ENCODE measurements around the gene RAET1G. TPM values are rescaled to one million over a fixed set of nuclear protein-coding genes. Genes with fewer than 3 reads are reported as not detected.

RAET1G gene
- total and polyA plus RNA-seq, 9 of the 15 experiments (the other 6 are each of a cell fraction or from before 2014, with no cell fraction given): 0.11 TPM; not detected in 8

DNA sequence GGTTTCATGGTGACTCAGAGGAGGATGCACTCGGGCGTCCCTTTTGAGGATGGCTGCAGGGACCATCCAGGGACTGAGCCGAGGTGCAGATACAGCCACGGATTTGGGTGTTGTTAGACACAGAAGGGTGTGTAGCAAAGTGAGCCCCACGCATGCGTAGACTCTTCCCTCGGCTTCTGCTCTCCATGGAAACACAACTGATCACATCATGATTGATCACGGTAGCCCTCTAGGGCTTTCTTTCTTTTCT lies 40.2 kb upstream of the RAET1G start (continued):
- TF ChIP-seq ZNF316 (IDR thresholded peaks at IDR 0.05): no peak
- TF ChIP-seq, protein P1, sequence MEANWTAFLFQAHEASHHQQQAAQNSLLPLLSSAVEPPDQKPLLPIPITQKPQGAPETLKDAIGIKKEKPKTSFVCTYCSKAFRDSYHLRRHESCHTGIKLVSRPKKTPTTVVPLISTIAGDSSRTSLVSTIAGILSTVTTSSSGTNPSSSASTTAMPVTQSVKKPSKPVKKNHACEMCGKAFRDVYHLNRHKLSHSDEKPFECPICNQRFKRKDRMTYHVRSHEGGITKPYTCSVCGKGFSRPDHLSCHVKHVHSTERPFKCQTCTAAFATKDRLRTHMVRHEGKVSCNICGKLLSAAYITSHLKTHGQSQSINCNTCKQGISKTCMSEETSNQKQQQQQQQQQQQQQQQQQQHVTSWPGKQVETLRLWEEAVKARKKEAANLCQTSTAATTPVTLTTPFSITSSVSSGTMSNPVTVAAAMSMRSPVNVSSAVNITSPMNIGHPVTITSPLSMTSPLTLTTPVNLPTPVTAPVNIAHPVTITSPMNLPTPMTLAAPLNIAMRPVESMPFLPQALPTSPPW (CRISPR knock-in tag; IDR thresholded peaks at IDR 0.05): no peak
- no peak for TF ChIP-seq CAMTA2 (CRISPR knock-in tag; conservative IDR thresholded peaks at IDR 0.05)
- 0 out of 2 replicates have a peak, but pooled peaks have one; percentile 22 for TF ChIP-seq DPF2 (IDR thresholded peaks at IDR 0.05)
- no peak for TF ChIP-seq KHSRP (IDR thresholded peaks at IDR 0.05)
- TF ChIP-seq RNF2 (IDR thresholded peaks at IDR 0.05): no peak
- no peak for TF ChIP-seq NR2F6 (CRISPR knock-in tag; IDR thresholded peaks at IDR 0.05)
- TF ChIP-seq ZNF232 (CRISPR knock-in tag; IDR thresholded peaks at IDR 0.05): no peak
- no peak for TF ChIP-seq TAF9B (IDR thresholded peaks at IDR 0.05; ENCODE audit: partially characterized antibody)
- TF ChIP-seq HDAC3 (IDR thresholded peaks at IDR 0.05; ENCODE audit: borderline replicate concordance, partially characterized antibody): no peak
- TF ChIP-seq PHF8 (IDR thresholded peaks at IDR 0.05; ENCODE audit: borderline replicate concordance, low read length): no peak
- TF ChIP-seq MEF2A (IDR thresholded peaks at IDR 0.05; ENCODE audit: control insufficient read depth, low read depth, low read length): no peak
- no peak for TF ChIP-seq FOXK2 (conservative IDR thresholded peaks at IDR 0.05 in 1 of 2, IDR thresholded peaks at IDR 0.05 in 1 of 2; ENCODE audit: low read depth in 2 of 2)
- no peak for TF ChIP-seq SLC30A9 (CRISPR knock-in tag; IDR thresholded peaks at IDR 0.05)
- TF ChIP-seq, protein P2, sequence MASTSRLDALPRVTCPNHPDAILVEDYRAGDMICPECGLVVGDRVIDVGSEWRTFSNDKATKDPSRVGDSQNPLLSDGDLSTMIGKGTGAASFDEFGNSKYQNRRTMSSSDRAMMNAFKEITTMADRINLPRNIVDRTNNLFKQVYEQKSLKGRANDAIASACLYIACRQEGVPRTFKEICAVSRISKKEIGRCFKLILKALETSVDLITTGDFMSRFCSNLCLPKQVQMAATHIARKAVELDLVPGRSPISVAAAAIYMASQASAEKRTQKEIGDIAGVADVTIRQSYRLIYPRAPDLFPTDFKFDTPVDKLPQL (IDR thresholded peaks at IDR 0.05; ENCODE audit: extremely low read depth, insufficient read length): no peak
- TF ChIP-seq, protein P3, sequence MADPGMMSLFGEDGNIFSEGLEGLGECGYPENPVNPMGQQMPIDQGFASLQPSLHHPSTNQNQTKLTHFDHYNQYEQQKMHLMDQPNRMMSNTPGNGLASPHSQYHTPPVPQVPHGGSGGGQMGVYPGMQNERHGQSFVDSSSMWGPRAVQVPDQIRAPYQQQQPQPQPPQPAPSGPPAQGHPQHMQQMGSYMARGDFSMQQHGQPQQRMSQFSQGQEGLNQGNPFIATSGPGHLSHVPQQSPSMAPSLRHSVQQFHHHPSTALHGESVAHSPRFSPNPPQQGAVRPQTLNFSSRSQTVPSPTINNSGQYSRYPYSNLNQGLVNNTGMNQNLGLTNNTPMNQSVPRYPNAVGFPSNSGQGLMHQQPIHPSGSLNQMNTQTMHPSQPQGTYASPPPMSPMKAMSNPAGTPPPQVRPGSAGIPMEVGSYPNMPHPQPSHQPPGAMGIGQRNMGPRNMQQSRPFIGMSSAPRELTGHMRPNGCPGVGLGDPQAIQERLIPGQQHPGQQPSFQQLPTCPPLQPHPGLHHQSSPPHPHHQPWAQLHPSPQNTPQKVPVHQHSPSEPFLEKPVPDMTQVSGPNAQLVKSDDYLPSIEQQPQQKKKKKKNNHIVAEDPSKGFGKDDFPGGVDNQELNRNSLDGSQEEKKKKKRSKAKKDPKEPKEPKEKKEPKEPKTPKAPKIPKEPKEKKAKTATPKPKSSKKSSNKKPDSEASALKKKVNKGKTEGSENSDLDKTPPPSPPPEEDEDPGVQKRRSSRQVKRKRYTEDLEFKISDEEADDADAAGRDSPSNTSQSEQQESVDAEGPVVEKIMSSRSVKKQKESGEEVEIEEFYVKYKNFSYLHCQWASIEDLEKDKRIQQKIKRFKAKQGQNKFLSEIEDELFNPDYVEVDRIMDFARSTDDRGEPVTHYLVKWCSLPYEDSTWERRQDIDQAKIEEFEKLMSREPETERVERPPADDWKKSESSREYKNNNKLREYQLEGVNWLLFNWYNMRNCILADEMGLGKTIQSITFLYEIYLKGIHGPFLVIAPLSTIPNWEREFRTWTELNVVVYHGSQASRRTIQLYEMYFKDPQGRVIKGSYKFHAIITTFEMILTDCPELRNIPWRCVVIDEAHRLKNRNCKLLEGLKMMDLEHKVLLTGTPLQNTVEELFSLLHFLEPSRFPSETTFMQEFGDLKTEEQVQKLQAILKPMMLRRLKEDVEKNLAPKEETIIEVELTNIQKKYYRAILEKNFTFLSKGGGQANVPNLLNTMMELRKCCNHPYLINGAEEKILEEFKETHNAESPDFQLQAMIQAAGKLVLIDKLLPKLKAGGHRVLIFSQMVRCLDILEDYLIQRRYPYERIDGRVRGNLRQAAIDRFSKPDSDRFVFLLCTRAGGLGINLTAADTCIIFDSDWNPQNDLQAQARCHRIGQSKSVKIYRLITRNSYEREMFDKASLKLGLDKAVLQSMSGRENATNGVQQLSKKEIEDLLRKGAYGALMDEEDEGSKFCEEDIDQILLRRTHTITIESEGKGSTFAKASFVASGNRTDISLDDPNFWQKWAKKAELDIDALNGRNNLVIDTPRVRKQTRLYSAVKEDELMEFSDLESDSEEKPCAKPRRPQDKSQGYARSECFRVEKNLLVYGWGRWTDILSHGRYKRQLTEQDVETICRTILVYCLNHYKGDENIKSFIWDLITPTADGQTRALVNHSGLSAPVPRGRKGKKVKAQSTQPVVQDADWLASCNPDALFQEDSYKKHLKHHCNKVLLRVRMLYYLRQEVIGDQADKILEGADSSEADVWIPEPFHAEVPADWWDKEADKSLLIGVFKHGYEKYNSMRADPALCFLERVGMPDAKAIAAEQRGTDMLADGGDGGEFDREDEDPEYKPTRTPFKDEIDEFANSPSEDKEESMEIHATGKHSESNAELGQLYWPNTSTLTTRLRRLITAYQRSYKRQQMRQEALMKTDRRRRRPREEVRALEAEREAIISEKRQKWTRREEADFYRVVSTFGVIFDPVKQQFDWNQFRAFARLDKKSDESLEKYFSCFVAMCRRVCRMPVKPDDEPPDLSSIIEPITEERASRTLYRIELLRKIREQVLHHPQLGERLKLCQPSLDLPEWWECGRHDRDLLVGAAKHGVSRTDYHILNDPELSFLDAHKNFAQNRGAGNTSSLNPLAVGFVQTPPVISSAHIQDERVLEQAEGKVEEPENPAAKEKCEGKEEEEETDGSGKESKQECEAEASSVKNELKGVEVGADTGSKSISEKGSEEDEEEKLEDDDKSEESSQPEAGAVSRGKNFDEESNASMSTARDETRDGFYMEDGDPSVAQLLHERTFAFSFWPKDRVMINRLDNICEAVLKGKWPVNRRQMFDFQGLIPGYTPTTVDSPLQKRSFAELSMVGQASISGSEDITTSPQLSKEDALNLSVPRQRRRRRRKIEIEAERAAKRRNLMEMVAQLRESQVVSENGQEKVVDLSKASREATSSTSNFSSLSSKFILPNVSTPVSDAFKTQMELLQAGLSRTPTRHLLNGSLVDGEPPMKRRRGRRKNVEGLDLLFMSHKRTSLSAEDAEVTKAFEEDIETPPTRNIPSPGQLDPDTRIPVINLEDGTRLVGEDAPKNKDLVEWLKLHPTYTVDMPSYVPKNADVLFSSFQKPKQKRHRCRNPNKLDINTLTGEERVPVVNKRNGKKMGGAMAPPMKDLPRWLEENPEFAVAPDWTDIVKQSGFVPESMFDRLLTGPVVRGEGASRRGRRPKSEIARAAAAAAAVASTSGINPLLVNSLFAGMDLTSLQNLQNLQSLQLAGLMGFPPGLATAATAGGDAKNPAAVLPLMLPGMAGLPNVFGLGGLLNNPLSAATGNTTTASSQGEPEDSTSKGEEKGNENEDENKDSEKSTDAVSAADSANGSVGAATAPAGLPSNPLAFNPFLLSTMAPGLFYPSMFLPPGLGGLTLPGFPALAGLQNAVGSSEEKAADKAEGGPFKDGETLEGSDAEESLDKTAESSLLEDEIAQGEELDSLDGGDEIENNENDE (IDR thresholded peaks at IDR 0.05; ENCODE audit: low read depth, low read length): no peak
- no peak for TF ChIP-seq GATAD2B (IDR thresholded peaks at IDR 0.05; ENCODE audit: borderline replicate concordance)
- TF ChIP-seq MED1 (CRISPR knock-in tag; IDR thresholded peaks at IDR 0.05; ENCODE audit: borderline replicate concordance): no peak
